K562 (cell line): ENCODE measurements around the gene RXRA. TPM values are rescaled to one million over a fixed set of nuclear protein-coding genes. Genes with fewer than 3 reads are reported as not detected.

Experiments
- ATF1 ChIP-seq, 2 experiments: fragments of 450-650 bp in 1 of 2; IDR thresholded peaks; 2 replicates each; pipeline ENCODE4 v1.6.1; 2016; ENCODE audit warnings: missing compliant biosample characterization in 1 of 2, missing genetic modification characterization in 1 of 2
- CEBPB ChIP-seq: fragments of 450-650 bp; IDR thresholded peaks from 2 replicates; pipeline ENCODE4 v1.6.1; 2016; ENCODE audit warnings: missing genetic modification characterization, missing compliant biosample characterization
- LCOR ChIP-seq: sonication (generic); formaldehyde crosslinking; IDR thresholded peaks from 2 replicates; pipeline ENCODE4 v1.8.0; 2022; ENCODE audit warnings: mild to moderate bottlenecking, missing genetic modification reagents
- MEF2A ChIP-seq: IDR thresholded peaks from 2 replicates; pipeline ENCODE4 v1.6.1; 2011; ENCODE audit warnings: low read depth, mild to moderate bottlenecking, low read length, moderate library complexity; ENCODE audit not compliant: control insufficient read depth
- NONO ChIP-seq, 2 experiments: fragments of 200-400 bp in 1 of 2; fragments of 450-650 bp in 1 of 2; formaldehyde crosslinking in 1 of 2; IDR thresholded peaks; 2 replicates each; pipeline ENCODE4 v1.6.1; 2017; ENCODE audit warnings: low read depth in 2 of 2, mild to moderate bottlenecking in 2 of 2, moderate library complexity in 2 of 2, low read length in 1 of 2
- SREBF1 ChIP-seq: fragments of 150-350 bp; IDR thresholded peaks from 2 replicates; pipeline ENCODE4 v1.6.1; 2014; ENCODE audit warnings: antibody characterized with exemption, low read depth, low read length, borderline replicate concordance
- ZNF232 ChIP-seq: sonication (generic); formaldehyde crosslinking; IDR thresholded peaks from 2 replicates; pipeline ENCODE4 v1.8.0; 2022; ENCODE audit warnings: mild to moderate bottlenecking, missing genetic modification reagents
- polyA plus RNA-seq, 8 experiments: library from polyadenylated mRNA; depleted of rRNA in 4 of 8; stranded (reverse) in 5 of 8; unstranded in 3 of 8; fragments of >200 nt; fragmentation: Nextera tagmentation in 2 of 8; fragmentation: Illumina TruSeq in 1 of 8; extraction: Ambion mirVana in 2 of 8; extraction: Trizol in 1 of 8; gene quantifications; 2 replicates each; pipeline versions ENCODE4 v1.2.1 to v1.2.3, GENCODE V29; 2011 to 2014; ENCODE audit warnings: inconsistent platforms in 1 of 8, missing spikeins in 1 of 8
- total RNA-seq, 7 experiments: library from RNA; depleted of rRNA in 6 of 7; stranded (reverse); fragments of >200 nt in 6 of 7; fragmentation: Illumina TruSeq in 2 of 7; extraction: Trizol in 2 of 7; gene quantifications; 2 replicates each; pipeline versions ENCODE4 v1.2.1 to v1.2.3, GENCODE V29; 2011 to 2021; ENCODE audit warnings: low replicate concordance in 1 of 7
- TF ChIP-seq, protein P1 (sequence below): fragments of 250-450 bp; sonication (Bioruptor Pico); IDR thresholded peaks from 2 replicates; pipeline ENCODE4 v1.5.0; 2020; ENCODE audit warnings: mild to moderate bottlenecking, borderline replicate concordance
- TF ChIP-seq, protein P2 (sequence below): fragments of 250-450 bp; sonication (Bioruptor Pico); IDR thresholded peaks from 2 replicates; pipeline ENCODE4 v1.8.0; 2021; ENCODE audit warnings: mild to moderate bottlenecking, moderate library complexity
- TF ChIP-seq, protein P3 (sequence below): sonication (generic); formaldehyde crosslinking; IDR thresholded peaks from 2 replicates; pipeline ENCODE4 v1.8.1; 2022; ENCODE audit warnings: missing genetic modification reagents
- TF ChIP-seq, protein P4 (sequence below): sonication (generic); formaldehyde crosslinking; IDR thresholded peaks from 2 replicates; pipeline ENCODE4 v1.8.0; 2023; ENCODE audit warnings: missing genetic modification reagents, mild to moderate bottlenecking, borderline replicate concordance
- TF ChIP-seq, protein P5 (sequence below): fragments of 250-450 bp; sonication (Bioruptor Pico); IDR thresholded peaks from 2 replicates; pipeline ENCODE4 v1.8.0; 2021; ENCODE audit warnings: moderate library complexity, mild to moderate bottlenecking, inconsistent platforms
- TF ChIP-seq, protein P6 (sequence below), 2 experiments: IDR thresholded peaks; 2 replicates each; pipeline ENCODE4 v1.6.1; 2011; ENCODE audit warnings: borderline replicate concordance in 1 of 2, control low read depth in 1 of 2, low read depth in 1 of 2, low read length in 1 of 2, mild to moderate bottlenecking in 1 of 2, mixed read lengths in 1 of 2, moderate library complexity in 1 of 2; ENCODE audit not compliant: insufficient read depth in 1 of 2, insufficient read length in 1 of 2, poor library complexity in 1 of 2, severe bottlenecking in 1 of 2; ENCODE audit errors: extremely low read depth in 1 of 2

RXRA gene
- total and polyA plus RNA-seq, 9 of the 15 experiments (the other 6 are each of a cell fraction or from before 2014, with no cell fraction given), result 0.35 to 23.6 (median 4.6) TPM

DNA sequence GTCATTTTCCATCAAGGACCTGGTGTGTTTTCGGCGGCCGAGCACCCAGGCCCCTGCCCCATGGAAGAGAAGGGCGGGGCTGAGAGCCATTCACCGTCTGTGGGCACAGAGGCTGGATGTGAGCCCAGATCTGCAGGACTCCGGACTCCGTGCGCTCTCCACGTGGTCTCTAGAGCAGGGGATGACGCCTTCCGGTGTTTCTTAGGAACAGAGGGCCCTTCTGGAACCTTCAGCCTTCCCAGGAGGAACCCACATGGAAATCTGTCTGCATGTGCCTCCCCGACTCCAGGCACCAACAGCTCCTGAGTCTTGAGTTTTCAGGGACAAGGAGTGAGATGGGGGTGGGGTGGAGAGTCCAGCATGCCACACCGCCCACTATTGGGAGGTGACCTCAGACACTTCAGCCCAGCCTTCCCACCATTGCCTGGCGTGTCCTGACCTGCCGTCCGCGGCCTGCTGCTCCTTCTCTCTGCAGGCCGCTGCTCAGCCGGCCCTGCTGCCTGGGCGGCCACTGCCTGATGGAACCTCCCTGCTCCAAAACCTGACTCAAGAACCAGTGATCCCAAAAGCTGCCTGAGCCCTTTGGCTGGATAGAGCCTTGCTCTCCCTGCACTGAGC lies 2.4 kb upstream of the RXRA start (continued):
- TF ChIP-seq, protein P1, sequence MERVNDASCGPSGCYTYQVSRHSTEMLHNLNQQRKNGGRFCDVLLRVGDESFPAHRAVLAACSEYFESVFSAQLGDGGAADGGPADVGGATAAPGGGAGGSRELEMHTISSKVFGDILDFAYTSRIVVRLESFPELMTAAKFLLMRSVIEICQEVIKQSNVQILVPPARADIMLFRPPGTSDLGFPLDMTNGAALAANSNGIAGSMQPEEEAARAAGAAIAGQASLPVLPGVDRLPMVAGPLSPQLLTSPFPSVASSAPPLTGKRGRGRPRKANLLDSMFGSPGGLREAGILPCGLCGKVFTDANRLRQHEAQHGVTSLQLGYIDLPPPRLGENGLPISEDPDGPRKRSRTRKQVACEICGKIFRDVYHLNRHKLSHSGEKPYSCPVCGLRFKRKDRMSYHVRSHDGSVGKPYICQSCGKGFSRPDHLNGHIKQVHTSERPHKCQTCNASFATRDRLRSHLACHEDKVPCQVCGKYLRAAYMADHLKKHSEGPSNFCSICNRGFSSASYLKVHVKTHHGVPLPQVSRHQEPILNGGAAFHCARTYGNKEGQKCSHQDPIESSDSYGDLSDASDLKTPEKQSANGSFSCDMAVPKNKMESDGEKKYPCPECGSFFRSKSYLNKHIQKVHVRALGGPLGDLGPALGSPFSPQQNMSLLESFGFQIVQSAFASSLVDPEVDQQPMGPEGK (CRISPR knock-in tag), result no peak
- TF ChIP-seq, protein P2, sequence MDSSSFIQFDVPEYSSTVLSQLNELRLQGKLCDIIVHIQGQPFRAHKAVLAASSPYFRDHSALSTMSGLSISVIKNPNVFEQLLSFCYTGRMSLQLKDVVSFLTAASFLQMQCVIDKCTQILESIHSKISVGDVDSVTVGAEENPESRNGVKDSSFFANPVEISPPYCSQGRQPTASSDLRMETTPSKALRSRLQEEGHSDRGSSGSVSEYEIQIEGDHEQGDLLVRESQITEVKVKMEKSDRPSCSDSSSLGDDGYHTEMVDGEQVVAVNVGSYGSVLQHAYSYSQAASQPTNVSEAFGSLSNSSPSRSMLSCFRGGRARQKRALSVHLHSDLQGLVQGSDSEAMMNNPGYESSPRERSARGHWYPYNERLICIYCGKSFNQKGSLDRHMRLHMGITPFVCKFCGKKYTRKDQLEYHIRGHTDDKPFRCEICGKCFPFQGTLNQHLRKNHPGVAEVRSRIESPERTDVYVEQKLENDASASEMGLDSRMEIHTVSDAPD (CRISPR knock-in tag), result no peak
- TF ChIP-seq, protein P3, sequence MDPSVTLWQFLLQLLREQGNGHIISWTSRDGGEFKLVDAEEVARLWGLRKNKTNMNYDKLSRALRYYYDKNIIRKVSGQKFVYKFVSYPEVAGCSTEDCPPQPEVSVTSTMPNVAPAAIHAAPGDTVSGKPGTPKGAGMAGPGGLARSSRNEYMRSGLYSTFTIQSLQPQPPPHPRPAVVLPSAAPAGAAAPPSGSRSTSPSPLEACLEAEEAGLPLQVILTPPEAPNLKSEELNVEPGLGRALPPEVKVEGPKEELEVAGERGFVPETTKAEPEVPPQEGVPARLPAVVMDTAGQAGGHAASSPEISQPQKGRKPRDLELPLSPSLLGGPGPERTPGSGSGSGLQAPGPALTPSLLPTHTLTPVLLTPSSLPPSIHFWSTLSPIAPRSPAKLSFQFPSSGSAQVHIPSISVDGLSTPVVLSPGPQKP (CRISPR knock-in tag), result no peak
- TF ChIP-seq, protein P4, sequence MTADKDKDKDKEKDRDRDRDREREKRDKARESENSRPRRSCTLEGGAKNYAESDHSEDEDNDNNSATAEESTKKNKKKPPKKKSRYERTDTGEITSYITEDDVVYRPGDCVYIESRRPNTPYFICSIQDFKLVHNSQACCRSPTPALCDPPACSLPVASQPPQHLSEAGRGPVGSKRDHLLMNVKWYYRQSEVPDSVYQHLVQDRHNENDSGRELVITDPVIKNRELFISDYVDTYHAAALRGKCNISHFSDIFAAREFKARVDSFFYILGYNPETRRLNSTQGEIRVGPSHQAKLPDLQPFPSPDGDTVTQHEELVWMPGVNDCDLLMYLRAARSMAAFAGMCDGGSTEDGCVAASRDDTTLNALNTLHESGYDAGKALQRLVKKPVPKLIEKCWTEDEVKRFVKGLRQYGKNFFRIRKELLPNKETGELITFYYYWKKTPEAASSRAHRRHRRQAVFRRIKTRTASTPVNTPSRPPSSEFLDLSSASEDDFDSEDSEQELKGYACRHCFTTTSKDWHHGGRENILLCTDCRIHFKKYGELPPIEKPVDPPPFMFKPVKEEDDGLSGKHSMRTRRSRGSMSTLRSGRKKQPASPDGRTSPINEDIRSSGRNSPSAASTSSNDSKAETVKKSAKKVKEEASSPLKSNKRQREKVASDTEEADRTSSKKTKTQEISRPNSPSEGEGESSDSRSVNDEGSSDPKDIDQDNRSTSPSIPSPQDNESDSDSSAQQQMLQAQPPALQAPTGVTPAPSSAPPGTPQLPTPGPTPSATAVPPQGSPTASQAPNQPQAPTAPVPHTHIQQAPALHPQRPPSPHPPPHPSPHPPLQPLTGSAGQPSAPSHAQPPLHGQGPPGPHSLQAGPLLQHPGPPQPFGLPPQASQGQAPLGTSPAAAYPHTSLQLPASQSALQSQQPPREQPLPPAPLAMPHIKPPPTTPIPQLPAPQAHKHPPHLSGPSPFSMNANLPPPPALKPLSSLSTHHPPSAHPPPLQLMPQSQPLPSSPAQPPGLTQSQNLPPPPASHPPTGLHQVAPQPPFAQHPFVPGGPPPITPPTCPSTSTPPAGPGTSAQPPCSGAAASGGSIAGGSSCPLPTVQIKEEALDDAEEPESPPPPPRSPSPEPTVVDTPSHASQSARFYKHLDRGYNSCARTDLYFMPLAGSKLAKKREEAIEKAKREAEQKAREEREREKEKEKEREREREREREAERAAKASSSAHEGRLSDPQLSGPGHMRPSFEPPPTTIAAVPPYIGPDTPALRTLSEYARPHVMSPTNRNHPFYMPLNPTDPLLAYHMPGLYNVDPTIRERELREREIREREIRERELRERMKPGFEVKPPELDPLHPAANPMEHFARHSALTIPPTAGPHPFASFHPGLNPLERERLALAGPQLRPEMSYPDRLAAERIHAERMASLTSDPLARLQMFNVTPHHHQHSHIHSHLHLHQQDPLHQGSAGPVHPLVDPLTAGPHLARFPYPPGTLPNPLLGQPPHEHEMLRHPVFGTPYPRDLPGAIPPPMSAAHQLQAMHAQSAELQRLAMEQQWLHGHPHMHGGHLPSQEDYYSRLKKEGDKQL (CRISPR knock-in tag), result 0 out of 2 replicates have a peak, but pooled peaks have one; percentile 18
- TF ChIP-seq LCOR (CRISPR knock-in tag) (no peak), SREBF1 (no peak), MEF2A (no peak), NONO (IDR thresholded peaks at IDR 0.05; ENCODE audit: low read depth in 2 of 2, low read length in 1 of 2) (no peak), CEBPB (tag) (no peak), ZNF232 (CRISPR knock-in tag) (no peak), ATF1 (CRISPR knock-in tag; IDR thresholded peaks at IDR 0.05) (no peak), ATF1 (tag; IDR thresholded peaks at IDR 0.05) (no peak)
- TF ChIP-seq, protein P5, sequence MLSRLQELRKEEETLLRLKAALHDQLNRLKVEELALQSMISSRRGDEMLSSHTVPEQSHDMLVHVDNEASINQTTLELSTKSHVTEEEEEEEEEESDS (CRISPR knock-in tag), result no peak
- TF ChIP-seq, protein P6, sequence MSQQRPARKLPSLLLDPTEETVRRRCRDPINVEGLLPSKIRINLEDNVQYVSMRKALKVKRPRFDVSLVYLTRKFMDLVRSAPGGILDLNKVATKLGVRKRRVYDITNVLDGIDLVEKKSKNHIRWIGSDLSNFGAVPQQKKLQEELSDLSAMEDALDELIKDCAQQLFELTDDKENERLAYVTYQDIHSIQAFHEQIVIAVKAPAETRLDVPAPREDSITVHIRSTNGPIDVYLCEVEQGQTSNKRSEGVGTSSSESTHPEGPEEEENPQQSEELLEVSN (IDR thresholded peaks at IDR 0.05; ENCODE audit: borderline replicate concordance in 1 of 2, extremely low read depth in 1 of 2, insufficient read depth in 1 of 2, insufficient read length in 1 of 2, low read depth in 1 of 2, low read length in 1 of 2, poor library complexity in 1 of 2, severe bottlenecking in 1 of 2), result peak in 1 of 2 experiments; percentile 32
